Neural cell (in vitro differentiated cells): ENCODE results near the gene PPP1R15B. TPM values are rescaled to one million over a fixed set of nuclear protein-coding genes. Genes with fewer than 3 reads are reported as not detected.
A peak's percentile ranks its signal among the peaks of the same experiment; 100 is the strongest.

Source experiments
- H2AFZ ChIP-seq: fragments of 200-600, 300-800 bp; sonication (generic), shearing (Covaris generic); 2 replicates; pipeline ENCODE4 v1.6.0; 2014; ENCODE audit warnings: low read depth, mild to moderate bottlenecking, antibody characterized with exemption, low read length, moderate library complexity
- H3F3A ChIP-seq: fragments of 200-600 bp; shearing (Covaris generic); 2 replicates; pipeline ENCODE4 v1.6.1; 2016; ENCODE audit warnings: mild to moderate bottlenecking, moderate library complexity, mixed read lengths, antibody characterized with exemption, low read length; ENCODE audit not compliant: insufficient read depth, poor library complexity, severe bottlenecking
- H3K27ac ChIP-seq: fragments of 200-600, 300-800 bp; sonication (generic), shearing (Covaris generic); 2 replicates; pipeline ENCODE4 v1.5.1; 2014; ENCODE audit warnings: mild to moderate bottlenecking, low read length, moderate library complexity
- H3K27me3 ChIP-seq: fragments of 300-800, 200-600 bp; sonication (generic), shearing (Covaris generic); 2 replicates; pipeline ENCODE4 v1.6.0; 2014; ENCODE audit warnings: mild to moderate bottlenecking, low read depth, low read length, moderate library complexity; ENCODE audit not compliant: insufficient read depth
- H3K36me3 ChIP-seq: fragments of 300-800, 200-600 bp; sonication (generic), shearing (Covaris generic); 2 replicates; pipeline ENCODE4 v1.5.1; 2014; ENCODE audit warnings: mild to moderate bottlenecking, antibody characterized with exemption, low read length, moderate library complexity; ENCODE audit not compliant: insufficient read depth
- H3K4me2 ChIP-seq: fragments of 300-800, 200-600 bp; sonication (generic), shearing (Covaris generic); 2 replicates; pipeline ENCODE4 v1.6.0; 2014; ENCODE audit warnings: mild to moderate bottlenecking, low read length
- H3K4me3 ChIP-seq: fragments of 300-800, 200-600 bp; sonication (generic), shearing (Covaris generic); 2 replicates; pipeline ENCODE4 v1.5.1; 2014; ENCODE audit warnings: mild to moderate bottlenecking, low read length, moderate library complexity
- H3K79me2 ChIP-seq: fragments of 200-600 bp; shearing (Covaris generic); replicated peaks from 2 replicates; pipeline ENCODE4 v1.6.0; 2014; ENCODE audit warnings: mild to moderate bottlenecking, low read length, moderate library complexity; ENCODE audit not compliant: insufficient read depth
- H3K9ac ChIP-seq: fragments of 300-800, 200-600 bp; sonication (generic), shearing (Covaris generic); 2 replicates; pipeline ENCODE4 v1.6.1; 2016; ENCODE audit warnings: mild to moderate bottlenecking, low read length, mixed read lengths
- H3K9me2 ChIP-seq: fragments of 200-600 bp; shearing (Covaris generic); 2 replicates; pipeline ENCODE4 v1.6.1; 2016; ENCODE audit warnings: mild to moderate bottlenecking, low read length, mixed read lengths; ENCODE audit not compliant: insufficient read depth
- H3K9me3 ChIP-seq: fragments of 200-600, 300-800 bp; sonication (generic), shearing (Covaris generic); 2 replicates; pipeline ENCODE4 v1.6.1; 2016; ENCODE audit warnings: mild to moderate bottlenecking, mixed run types, low read length, moderate library complexity, mixed read lengths
- H4K20me1 ChIP-seq: fragments of 200-600 bp; shearing (Covaris generic); 2 replicates; pipeline ENCODE4 v1.6.1; 2016; ENCODE audit warnings: mild to moderate bottlenecking, mixed run types; ENCODE audit not compliant: insufficient read depth
- CTCF ChIP-seq: fragments of 450-650 bp; IDR thresholded peaks from 2 replicates; pipeline ENCODE4 v1.5.1; 2014; ENCODE audit warnings: antibody characterized with exemption, mild to moderate bottlenecking, moderate library complexity; ENCODE audit not compliant: poor library complexity, severe bottlenecking
- EP300 ChIP-seq: fragments of 450-650 bp; conservative IDR thresholded peaks from 2 replicates; pipeline ENCODE4 v1.6.1; 2014; ENCODE audit warnings: antibody characterized with exemption, mild to moderate bottlenecking, moderate library complexity; ENCODE audit not compliant: poor library complexity, severe bottlenecking
- EZH2 ChIP-seq: fragments of 200-600, 300-800 bp; shearing (Covaris generic), sonication (generic); IDR thresholded peaks from 2 replicates; pipeline ENCODE4 v1.6.1; 2014; ENCODE audit warnings: antibody characterized with exemption, low read length, borderline replicate concordance, mild to moderate bottlenecking; ENCODE audit not compliant: insufficient read depth, poor library complexity, severe bottlenecking
- MXI1 ChIP-seq: fragments of 450-650 bp; conservative IDR thresholded peaks from 2 replicates; pipeline ENCODE4 v1.6.1; 2014; ENCODE audit warnings: antibody characterized with exemption, mild to moderate bottlenecking; ENCODE audit not compliant: poor library complexity, severe bottlenecking
- POLR2AphosphoS5 ChIP-seq: IDR thresholded peaks from 2 replicates; pipeline ENCODE4 v1.6.1; 2012
- RAD21 ChIP-seq: fragments of 450-650 bp; conservative IDR thresholded peaks from 2 replicates; pipeline ENCODE4 v1.6.1; 2014; ENCODE audit warnings: antibody characterized with exemption, mild to moderate bottlenecking, moderate library complexity
- REST ChIP-seq: IDR thresholded peaks from 2 replicates; pipeline ENCODE4 v1.6.1; 2012; ENCODE audit warnings: borderline replicate concordance
- SMC3 ChIP-seq: fragments of 450-650 bp; conservative IDR thresholded peaks from 2 replicates; pipeline ENCODE4 v1.6.1; 2014; ENCODE audit warnings: antibody characterized with exemption, mild to moderate bottlenecking, moderate library complexity; ENCODE audit not compliant: poor library complexity
- TAF1 ChIP-seq: IDR thresholded peaks from 2 replicates; pipeline ENCODE4 v1.6.1; 2012; ENCODE audit warnings: low read depth
- polyA plus RNA-seq: library from polyadenylated mRNA; depleted of rRNA; stranded (reverse); fragments of >200 nt; gene quantifications from 2 replicates; pipeline ENCODE4 v1.2.3, GENCODE V29; 2014

Gene PPP1R15B
- polyA plus RNA-seq, 1 donor from 2014 or later = 30.1 TPM

- Histone ChIP-seq H3K27me3 (no peaks in the 10 kb centered on the region), H2AFZ (no peak overlapping the region), H3K4me2 (no peak overlapping the region), H3K79me2 (no peaks in the 10 kb centered on the region), H3K9ac (peak overlapping the region; percentile 28), H3K9me3 (no peaks in the 10 kb centered on the region), H3K36me3 (peaks cover 8% of the 10 kb centered on the region), H3F3A (no peaks in the 10 kb centered on the region), H3K27ac (peak overlapping the region; percentile 42), H3K4me3 (no peak overlapping the region), H3K9me2 (no peaks in the 10 kb centered on the region), H4K20me1 (no peaks in the 10 kb centered on the region)
- TF ChIP-seq RAD21 = no peak
- peak; percentile 36 for TF ChIP-seq POLR2AphosphoS5
- no peak for TF ChIP-seq EZH2
Observed at GRCh38 chr1:204455063-204455830, 43.6 kb upstream of the PPP1R15B start.

- Histone ChIP-seq H3K79me2 (no peaks in the 10 kb centered on the region), H3K9me2 (no peaks in the 10 kb centered on the region), H3K36me3 (peaks cover 14% of the 10 kb centered on the region), H2AFZ (no peak overlapping the region), H3K27ac (peak overlapping the region; percentile 42), H3F3A (no peaks in the 10 kb centered on the region), H3K4me2 (no peak overlapping the region), H3K9me3 (no peaks in the 10 kb centered on the region), H3K4me3 (no peak overlapping the region), H3K9ac (peak overlapping the region; percentile 28), H4K20me1 (no peaks in the 10 kb centered on the region), H3K27me3 (no peaks in the 10 kb centered on the region)
- TF ChIP-seq REST (no peak), EZH2 (no peak), EP300 (no peak), MXI1 (no peak), RAD21 (no peak), SMC3 (no peak), CTCF (no peak), TAF1 (no peak), POLR2AphosphoS5 (no peak)
Observed at GRCh38 chr1:204454476-204454875, 42.9 kb upstream of the PPP1R15B start.
